ENCODE measurements around the gene ZDHHC4.
A peak's percentile ranks its signal among the peaks of the same experiment; 100 is the strongest.

The ZDHHC4 gene

DNA sequence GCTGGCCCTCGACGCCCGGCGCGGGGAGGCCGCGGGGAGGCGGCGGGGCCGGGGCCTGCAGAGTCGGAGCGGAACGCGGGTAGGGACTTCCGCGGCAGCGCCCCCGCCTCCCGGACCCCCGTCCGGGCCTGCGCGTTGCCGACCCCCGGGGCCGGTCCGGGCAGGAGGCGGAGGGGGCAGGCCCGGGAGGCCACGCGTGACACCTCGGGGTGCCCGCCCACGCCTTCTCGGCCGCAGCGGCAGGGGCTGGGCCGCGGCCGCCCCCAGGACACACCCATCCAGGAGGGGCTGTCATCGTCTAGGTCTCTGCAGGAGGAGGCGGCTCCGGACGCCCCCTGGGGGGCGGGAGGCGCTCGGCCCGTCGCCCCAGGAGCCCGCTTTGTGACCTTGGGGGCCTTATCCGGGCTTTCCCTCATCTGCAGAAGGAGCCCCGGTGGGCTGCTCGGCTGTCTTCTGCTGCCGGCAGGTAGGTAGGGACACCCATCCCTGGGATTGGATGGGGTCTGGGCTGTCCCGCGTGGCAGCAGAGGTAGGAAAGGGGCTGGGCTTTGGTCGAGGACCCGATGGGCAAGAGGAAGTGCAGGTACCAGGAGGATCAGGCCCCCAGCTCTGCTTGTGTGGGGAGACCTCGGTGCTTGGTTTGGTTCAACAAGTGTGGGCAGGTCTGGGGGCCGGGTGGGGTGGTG lies 60.4 kb downstream of the ZDHHC4 start:
- peak; percentile 28 to 43 for DNase-seq

Measured in NCI-H2081 (cell line).